ENCODE results near the gene INTS6. TPM values are rescaled to one million over a fixed set of nuclear protein-coding genes. Genes with fewer than 3 reads are reported as not detected.

INTS6 gene
- total RNA-seq, 1 experiment from 2014 or later, result 26.6 TPM

DNA sequence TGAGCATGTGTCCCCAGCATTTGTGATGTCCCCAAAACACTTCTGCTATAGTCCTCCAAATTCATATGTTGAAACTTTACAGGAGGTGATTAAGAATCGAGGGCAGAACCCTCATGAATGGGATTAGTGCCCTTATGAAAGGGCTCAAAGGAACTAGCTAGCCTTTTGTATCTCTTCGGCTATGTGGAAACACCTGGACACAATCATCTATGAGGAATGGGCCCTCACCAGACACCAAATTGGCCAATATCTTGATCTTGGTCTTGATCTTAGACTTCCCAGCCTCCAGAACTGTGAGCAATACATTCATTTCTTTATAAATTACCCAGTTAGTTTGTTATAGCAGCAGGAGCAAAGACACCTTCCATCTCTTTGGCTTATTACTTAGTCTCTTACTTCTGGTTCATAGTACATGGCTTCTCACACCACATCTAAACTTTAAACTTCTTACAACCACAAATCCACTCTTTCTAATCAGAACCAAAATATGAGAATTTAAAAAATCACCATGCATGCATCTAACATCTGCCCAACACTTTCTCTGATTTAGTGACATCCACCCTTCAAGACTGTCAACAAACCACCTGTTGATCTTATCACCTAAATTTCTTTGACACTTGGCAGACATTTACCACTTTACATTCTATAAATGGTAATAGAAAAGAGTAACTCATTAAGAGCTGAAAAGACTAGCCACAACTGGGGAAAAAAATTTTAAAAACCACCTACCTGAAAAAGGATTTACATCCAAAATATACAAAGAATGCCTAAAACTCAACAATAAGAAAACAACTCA is 120.1 kb downstream of the INTS6 start:
- Histone ChIP-seq H3K4me2 (ENCODE audit: low read length) (no peak overlapping the region), H3K27me3 (ENCODE audit: low read length) (no peaks in the 10 kb centered on the region), H3K36me3 (ENCODE audit: low read depth, low read length) (no peaks in the 10 kb centered on the region), H3K9me2 (replicated peaks; ENCODE audit: low read length) (no peaks in the 10 kb centered on the region), H3K9me3 (ENCODE audit: low read length) (no peaks in the 10 kb centered on the region), H2AFZ (ENCODE audit: low read length) (no peak overlapping the region), H3K27ac (ENCODE audit: low read length) (no peak overlapping the region), H3K4me1 (ENCODE audit: insufficient read depth, low read length) (no peaks in the 10 kb centered on the region), H3F3A (ENCODE audit: low read length, unreplicated experiment) (no peaks in the 10 kb centered on the region), H3K9ac (ENCODE audit: low read length) (no peak overlapping the region), H3K4me3 (ENCODE audit: low read length) (no peak overlapping the region), H4K20me1 (ENCODE audit: low read length) (no peaks in the 10 kb centered on the region), H3K79me2 (ENCODE audit: low read length) (no peaks in the 10 kb centered on the region)
- TF ChIP-seq, protein P1, sequence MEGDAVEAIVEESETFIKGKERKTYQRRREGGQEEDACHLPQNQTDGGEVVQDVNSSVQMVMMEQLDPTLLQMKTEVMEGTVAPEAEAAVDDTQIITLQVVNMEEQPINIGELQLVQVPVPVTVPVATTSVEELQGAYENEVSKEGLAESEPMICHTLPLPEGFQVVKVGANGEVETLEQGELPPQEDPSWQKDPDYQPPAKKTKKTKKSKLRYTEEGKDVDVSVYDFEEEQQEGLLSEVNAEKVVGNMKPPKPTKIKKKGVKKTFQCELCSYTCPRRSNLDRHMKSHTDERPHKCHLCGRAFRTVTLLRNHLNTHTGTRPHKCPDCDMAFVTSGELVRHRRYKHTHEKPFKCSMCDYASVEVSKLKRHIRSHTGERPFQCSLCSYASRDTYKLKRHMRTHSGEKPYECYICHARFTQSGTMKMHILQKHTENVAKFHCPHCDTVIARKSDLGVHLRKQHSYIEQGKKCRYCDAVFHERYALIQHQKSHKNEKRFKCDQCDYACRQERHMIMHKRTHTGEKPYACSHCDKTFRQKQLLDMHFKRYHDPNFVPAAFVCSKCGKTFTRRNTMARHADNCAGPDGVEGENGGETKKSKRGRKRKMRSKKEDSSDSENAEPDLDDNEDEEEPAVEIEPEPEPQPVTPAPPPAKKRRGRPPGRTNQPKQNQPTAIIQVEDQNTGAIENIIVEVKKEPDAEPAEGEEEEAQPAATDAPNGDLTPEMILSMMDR (conservative IDR thresholded peaks at IDR 0.05; ENCODE audit: low read depth, low read length), result no peak
- TF ChIP-seq EZH2 (IDR thresholded peaks at IDR 0.05; ENCODE audit: low read length, unreplicated experiment) (no peak), EZH2phosphoT487 (IDR thresholded peaks at IDR 0.05; ENCODE audit: borderline replicate concordance, low read length) (no peak)
- intact Hi-C loops (cut with micrococcal nuclease), result no loop called here
- no TSS peak for BruUV-seq (replicated peaks)
- ChIA-PET POLR2A (ENCODE audit: unreplicated experiment) (no interaction called here), CTCF (no interaction called here)
- ATAC-seq (no peak), DNase-seq (no peak)

DNA sequence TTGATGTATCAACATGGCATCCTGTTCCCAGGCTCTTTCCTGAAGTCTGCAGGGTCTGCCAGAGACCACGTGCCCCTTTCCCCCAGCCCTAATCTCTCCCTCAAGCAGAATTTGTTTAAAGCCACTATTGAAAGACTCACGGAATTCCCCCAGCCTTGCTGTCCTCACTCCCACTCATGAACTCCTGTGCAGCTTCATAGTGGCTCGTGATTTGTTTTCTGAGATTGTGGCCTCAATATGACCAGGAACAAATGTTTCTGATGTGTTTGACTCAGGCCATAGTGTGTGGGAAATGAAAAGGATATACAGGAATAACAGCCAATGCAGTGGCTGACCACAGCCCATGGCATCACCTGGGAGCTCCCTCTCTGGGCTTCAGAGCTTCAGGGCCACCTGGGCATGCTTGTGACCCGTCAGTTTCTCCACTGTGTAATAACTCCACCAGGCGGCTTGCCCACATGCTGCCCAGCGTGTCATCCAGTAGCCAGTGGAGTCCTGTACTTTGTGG is 121.4 kb downstream of the INTS6 start:
- no peak for TF ChIP-seq EZH2 (IDR thresholded peaks at IDR 0.05; ENCODE audit: low read length, unreplicated experiment)
- TF ChIP-seq EZH2phosphoT487 (IDR thresholded peaks at IDR 0.05; ENCODE audit: borderline replicate concordance, low read length), result no peak
- TF ChIP-seq, protein P1 (conservative IDR thresholded peaks at IDR 0.05; ENCODE audit: low read depth, low read length), result no peak
- intact Hi-C loops (cut with micrococcal nuclease), result no loop called here
- H3K9me2 ChIP-seq (replicated peaks; ENCODE audit: low read length), result no peaks in the 10 kb centered on the region
- H2AFZ ChIP-seq (ENCODE audit: low read length), result no peak overlapping the region
- POLR2A ChIA-PET (ENCODE audit: unreplicated experiment), result no interaction called here
- no peaks in the 10 kb centered on the region for H3K79me2 ChIP-seq (ENCODE audit: low read length)
- ATAC-seq (no peak), DNase-seq (no peak)
- BruUV-seq (replicated peaks), result no TSS peak
- H3K4me2 ChIP-seq (ENCODE audit: low read length), result no peak overlapping the region
- CTCF ChIA-PET, result no interaction called here
- no peaks in the 10 kb centered on the region for H4K20me1 ChIP-seq (ENCODE audit: low read length)
- no peaks in the 10 kb centered on the region for H3K9me3 ChIP-seq (ENCODE audit: low read length)
- H3K36me3 ChIP-seq (ENCODE audit: low read depth, low read length), result no peaks in the 10 kb centered on the region
- no peaks in the 10 kb centered on the region for H3K27me3 ChIP-seq (ENCODE audit: low read length)
- no peak overlapping the region for H3K9ac ChIP-seq (ENCODE audit: low read length)
- H3K4me1 ChIP-seq (ENCODE audit: insufficient read depth, low read length), result no peaks in the 10 kb centered on the region
- H3K4me3 ChIP-seq (ENCODE audit: low read length), result no peak overlapping the region
- no peak overlapping the region for H3K27ac ChIP-seq (ENCODE audit: low read length)
- H3F3A ChIP-seq (ENCODE audit: low read length, unreplicated experiment), result no peaks in the 10 kb centered on the region

DNA sequence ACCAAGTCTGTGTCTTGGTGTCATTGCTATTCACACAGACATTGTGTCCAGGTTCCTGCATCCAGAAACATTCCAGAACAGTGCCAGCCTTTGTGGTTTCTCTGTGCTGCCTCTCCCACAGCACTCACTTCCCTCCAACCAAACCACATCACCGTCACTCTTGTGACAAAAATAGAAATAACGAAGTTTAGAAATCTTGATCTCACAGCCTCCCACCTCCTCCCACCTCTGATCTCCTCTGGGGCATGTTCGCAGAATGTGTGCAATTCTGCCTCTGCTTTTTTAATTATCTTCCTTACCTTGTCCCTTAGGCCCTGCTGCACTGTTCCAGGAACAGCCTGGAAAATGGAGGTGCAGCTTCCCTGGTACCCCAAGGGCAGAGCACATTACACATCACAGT is 122.0 kb downstream of the INTS6 start:
- intact Hi-C loops (cut with micrococcal nuclease), result no loop called here
- H4K20me1 ChIP-seq (ENCODE audit: low read length), result no peaks in the 10 kb centered on the region
- TF ChIP-seq, protein P1 (conservative IDR thresholded peaks at IDR 0.05; ENCODE audit: low read depth, low read length), result no peak
- TF ChIP-seq EZH2 (IDR thresholded peaks at IDR 0.05; ENCODE audit: low read length, unreplicated experiment) (no peak), EZH2phosphoT487 (IDR thresholded peaks at IDR 0.05; ENCODE audit: borderline replicate concordance, low read length) (no peak)
- H3K36me3 ChIP-seq (ENCODE audit: low read depth, low read length), result no peaks in the 10 kb centered on the region
- H2AFZ ChIP-seq (ENCODE audit: low read length), result no peak overlapping the region
- no peaks in the 10 kb centered on the region for H3K27me3 ChIP-seq (ENCODE audit: low read length)
- ChIA-PET POLR2A (ENCODE audit: unreplicated experiment) (no interaction called here), CTCF (no interaction called here)
- no peak overlapping the region for H3K27ac ChIP-seq (ENCODE audit: low read length)
- H3F3A ChIP-seq (ENCODE audit: low read length, unreplicated experiment), result no peaks in the 10 kb centered on the region
- H3K9me3 ChIP-seq (ENCODE audit: low read length), result no peaks in the 10 kb centered on the region
- H3K4me2 ChIP-seq (ENCODE audit: low read length), result no peak overlapping the region
- H3K4me1 ChIP-seq (ENCODE audit: insufficient read depth, low read length), result no peaks in the 10 kb centered on the region
- H3K9me2 ChIP-seq (replicated peaks; ENCODE audit: low read length), result no peaks in the 10 kb centered on the region
- no TSS peak for BruUV-seq (replicated peaks)
- H3K9ac ChIP-seq (ENCODE audit: low read length), result no peak overlapping the region
- H3K79me2 ChIP-seq (ENCODE audit: low read length), result no peaks in the 10 kb centered on the region
- H3K4me3 ChIP-seq (ENCODE audit: low read length), result no peak overlapping the region
- DNase-seq (no peak), ATAC-seq (no peak)

Data from PC-3 (cell line).